K562 (cell line): ENCODE results near the gene POLA1. TPM values are rescaled to one million over a fixed set of nuclear protein-coding genes. Genes with fewer than 3 reads are reported as not detected.

Experiments used
- ARID2 ChIP-seq: fragments of 450-650 bp; IDR thresholded peaks from 2 replicates; pipeline ENCODE4 v1.6.1; 2017; ENCODE audit warnings: antibody characterized with exemption, mild to moderate bottlenecking
- ATF3 ChIP-seq, 2 experiments: fragments of 450-650 bp in 1 of 2; sonication (generic) in 1 of 2; formaldehyde crosslinking in 1 of 2; IDR thresholded peaks in 1 of 2; conservative IDR thresholded peaks in 1 of 2; 2 replicates each; pipeline versions ENCODE4 v1.6.1 to v1.8.1; 2016 to 2023; ENCODE audit warnings: mild to moderate bottlenecking in 2 of 2, moderate library complexity in 2 of 2, inconsistent platforms in 1 of 2, missing genetic modification reagents in 1 of 2
- FOXA3 ChIP-seq, 2 experiments: fragments of 450-650 bp in 1 of 2; sonication (generic) in 1 of 2; formaldehyde crosslinking; IDR thresholded peaks in 1 of 2; conservative IDR thresholded peaks in 1 of 2; 2 replicates each; pipeline versions ENCODE4 v1.4.0 to v1.8.0; 2020 to 2022; ENCODE audit warnings: mild to moderate bottlenecking in 2 of 2, missing genetic modification reagents in 1 of 2
- HDAC6 ChIP-seq: IDR thresholded peaks from 2 replicates; pipeline ENCODE4 v1.6.1; 2012; ENCODE audit warnings: low read depth, mild to moderate bottlenecking, control low read depth, inconsistent platforms, low read length, moderate library complexity
- MEIS2 ChIP-seq: fragments of 450-650 bp; IDR thresholded peaks from 2 replicates; pipeline ENCODE4 v1.6.1; 2014; ENCODE audit warnings: mild to moderate bottlenecking; ENCODE audit not compliant: partially characterized antibody
- MYBL2 ChIP-seq, 2 experiments: fragments of 450-650 bp in 1 of 2; sonication (generic) in 1 of 2; formaldehyde crosslinking in 1 of 2; IDR thresholded peaks; 2 replicates each; pipeline versions ENCODE4 v1.6.1 to v1.8.1; 2017 to 2022; ENCODE audit warnings: borderline replicate concordance in 1 of 2, inconsistent platforms in 1 of 2, low read depth in 1 of 2, mild to moderate bottlenecking in 1 of 2, missing genetic modification reagents in 1 of 2, moderate library complexity in 1 of 2
- POLR2H ChIP-seq: IDR thresholded peaks from 2 replicates; pipeline ENCODE4 v1.6.1; 2016; ENCODE audit warnings: missing genetic modification characterization, low read depth, mild to moderate bottlenecking, control low read depth, missing compliant biosample characterization, moderate library complexity
- POLR3A ChIP-seq: IDR thresholded peaks from 2 replicates; pipeline ENCODE4 v1.6.1; 2011; ENCODE audit warnings: borderline replicate concordance, mild to moderate bottlenecking, moderate library complexity; ENCODE audit not compliant: insufficient read length, insufficient read depth; ENCODE audit errors: extremely low read depth
- POU5F1 ChIP-seq: fragments of 150-350 bp; IDR thresholded peaks from 2 replicates; pipeline ENCODE4 v1.6.1; 2014; ENCODE audit warnings: borderline replicate concordance, low read length, low read depth, mild to moderate bottlenecking; ENCODE audit not compliant: partially characterized antibody
- PRDM10 ChIP-seq: fragments of 450-650 bp; IDR thresholded peaks from 2 replicates; pipeline ENCODE4 v1.6.1; 2018; ENCODE audit not compliant: partially characterized antibody
- RBBP5 ChIP-seq: fragments of 200-600 bp; sonication (generic); IDR thresholded peaks from 2 replicates; pipeline ENCODE4 v1.6.1; 2012; ENCODE audit warnings: borderline replicate concordance, mild to moderate bottlenecking, low read length, control low read depth, inconsistent platforms; ENCODE audit not compliant: insufficient read depth, poor library complexity, severe bottlenecking
- SP2 ChIP-seq: IDR thresholded peaks from 2 replicates; pipeline ENCODE4 v1.6.1; 2011; ENCODE audit warnings: mild to moderate bottlenecking, low read depth, low read length, moderate library complexity; ENCODE audit not compliant: poor library complexity, severe bottlenecking; ENCODE audit errors: extremely low read depth
- SRF ChIP-seq, 2 experiments: fragments of 250-450, 450-650 bp in 1 of 2; sonication (Bioruptor Pico) in 1 of 2; sonication (generic) in 1 of 2; formaldehyde crosslinking; IDR thresholded peaks; 2 replicates each; pipeline versions ENCODE4 v1.5.0 to v1.5.1; 2020 to 2022; ENCODE audit warnings: mild to moderate bottlenecking in 1 of 2, missing genetic modification reagents in 1 of 2
- SRSF1 ChIP-seq: fragments of 200-400 bp; formaldehyde crosslinking; IDR thresholded peaks from 2 replicates; pipeline ENCODE4 v1.6.1; 2017; ENCODE audit warnings: mild to moderate bottlenecking, low read depth, low read length, moderate library complexity
- TRIM24 ChIP-seq, 2 experiments: fragments of 450-650 bp; IDR thresholded peaks; 2 replicates each; pipeline ENCODE4 v1.6.1; 2016
- ZFPM2 ChIP-seq: fragments of 250-450 bp; sonication (Bioruptor Pico); IDR thresholded peaks from 2 replicates; pipeline ENCODE4 v1.5.1; 2022; ENCODE audit warnings: mild to moderate bottlenecking
- ZNF121 ChIP-seq: sonication (generic); formaldehyde crosslinking; conservative IDR thresholded peaks from 2 replicates; pipeline ENCODE4 v1.8.0; 2022; ENCODE audit warnings: missing genetic modification reagents
- ZNF197 ChIP-seq: fragments of 200-800 bp; sonication (Bioruptor generic); IDR thresholded peaks from 2 replicates; pipeline ENCODE4 v1.6.1; 2016; ENCODE audit warnings: low read depth, missing genetic modification characterization, missing compliant biosample characterization
- ZNF354B ChIP-seq: fragments of 250-450 bp; sonication (Bioruptor Pico); IDR thresholded peaks from 2 replicates; pipeline ENCODE4 v1.4.0; 2020
- ZNF444 ChIP-seq: fragments of 250-450 bp; sonication (Bioruptor Pico); IDR thresholded peaks from 2 replicates; pipeline ENCODE4 v1.4.0; 2020; ENCODE audit warnings: mild to moderate bottlenecking, moderate library complexity
- ZNF512 ChIP-seq: IDR thresholded peaks from 2 replicates; pipeline ENCODE4 v1.6.1; 2016; ENCODE audit warnings: missing genetic modification characterization, missing compliant biosample characterization
- ZNF778 ChIP-seq: fragments of 450-650 bp; formaldehyde crosslinking; IDR thresholded peaks from 2 replicates; pipeline ENCODE4 v1.4.0; 2020; ENCODE audit warnings: mild to moderate bottlenecking, moderate library complexity
- polyA plus RNA-seq, 8 experiments: library from polyadenylated mRNA; depleted of rRNA in 4 of 8; stranded (reverse) in 5 of 8; unstranded in 3 of 8; fragments of >200 nt; fragmentation: Nextera tagmentation in 2 of 8; fragmentation: Illumina TruSeq in 1 of 8; extraction: Ambion mirVana in 2 of 8; extraction: Trizol in 1 of 8; gene quantifications; 2 replicates each; pipeline versions ENCODE4 v1.2.1 to v1.2.3, GENCODE V29; 2011 to 2014; ENCODE audit warnings: inconsistent platforms in 1 of 8, missing spikeins in 1 of 8
- total RNA-seq, 7 experiments: library from RNA; depleted of rRNA in 6 of 7; stranded (reverse); fragments of >200 nt in 6 of 7; fragmentation: Illumina TruSeq in 2 of 7; extraction: Trizol in 2 of 7; gene quantifications; 2 replicates each; pipeline versions ENCODE4 v1.2.1 to v1.2.3, GENCODE V29; 2011 to 2021; ENCODE audit warnings: low replicate concordance in 1 of 7

The POLA1 gene
- total and polyA plus RNA-seq, 9 of the 15 experiments (the other 6 are each of a cell fraction or from before 2014, with no cell fraction given): 8.6 to 48.4 (median 27.4) TPM

GRCh38 chrX:24862343-24862742 lies 168.6 kb downstream of the POLA1 start (continued):
- TF ChIP-seq ZNF512 (no peak), POU5F1 (no peak), TRIM24 (IDR thresholded peaks at IDR 0.05) (peak in 1 of 2 experiments; percentile 49; a peak in 1 of 4 replicates), FOXA3 (CRISPR knock-in tag; conservative IDR thresholded peaks at IDR 0.05 in 1 of 2, IDR thresholded peaks at IDR 0.05 in 1 of 2) (0 out of 4 replicates have a peak, but pooled peaks of 1 of the 2 experiments have one; percentile 35), POLR2H (no peak), ZNF197 (no peak), ZNF121 (no peak), ARID2 (no peak), MYBL2 (IDR thresholded peaks at IDR 0.05; ENCODE audit: low read depth) (no peak), MYBL2 (CRISPR knock-in tag; IDR thresholded peaks at IDR 0.05; ENCODE audit: borderline replicate concordance) (no peak), RBBP5 (no peak), HDAC6 (no peak), ZNF444 (CRISPR knock-in tag) (no peak), MEIS2 (no peak), ZFPM2 (CRISPR knock-in tag) (no peak), SP2 (no peak), ATF3 (IDR thresholded peaks at IDR 0.05) (peak; percentile 95), ATF3 (CRISPR knock-in tag; conservative IDR thresholded peaks at IDR 0.05) (no peak), ZNF354B (no peak), PRDM10 (no peak), ZNF778 (CRISPR knock-in tag) (no peak), SRF (CRISPR knock-in tag; IDR thresholded peaks at IDR 0.05) (no peak), POLR3A (no peak), SRSF1 (no peak)
